Measurements from ENCODE around the gene ZDHHC14.

ZDHHC14 gene

GRCh38 chr6:157648561-157648960 lies 267.6 kb downstream of the ZDHHC14 start:
- DNase-seq (ENCODE audit: low spot score): no peak

DNA sequence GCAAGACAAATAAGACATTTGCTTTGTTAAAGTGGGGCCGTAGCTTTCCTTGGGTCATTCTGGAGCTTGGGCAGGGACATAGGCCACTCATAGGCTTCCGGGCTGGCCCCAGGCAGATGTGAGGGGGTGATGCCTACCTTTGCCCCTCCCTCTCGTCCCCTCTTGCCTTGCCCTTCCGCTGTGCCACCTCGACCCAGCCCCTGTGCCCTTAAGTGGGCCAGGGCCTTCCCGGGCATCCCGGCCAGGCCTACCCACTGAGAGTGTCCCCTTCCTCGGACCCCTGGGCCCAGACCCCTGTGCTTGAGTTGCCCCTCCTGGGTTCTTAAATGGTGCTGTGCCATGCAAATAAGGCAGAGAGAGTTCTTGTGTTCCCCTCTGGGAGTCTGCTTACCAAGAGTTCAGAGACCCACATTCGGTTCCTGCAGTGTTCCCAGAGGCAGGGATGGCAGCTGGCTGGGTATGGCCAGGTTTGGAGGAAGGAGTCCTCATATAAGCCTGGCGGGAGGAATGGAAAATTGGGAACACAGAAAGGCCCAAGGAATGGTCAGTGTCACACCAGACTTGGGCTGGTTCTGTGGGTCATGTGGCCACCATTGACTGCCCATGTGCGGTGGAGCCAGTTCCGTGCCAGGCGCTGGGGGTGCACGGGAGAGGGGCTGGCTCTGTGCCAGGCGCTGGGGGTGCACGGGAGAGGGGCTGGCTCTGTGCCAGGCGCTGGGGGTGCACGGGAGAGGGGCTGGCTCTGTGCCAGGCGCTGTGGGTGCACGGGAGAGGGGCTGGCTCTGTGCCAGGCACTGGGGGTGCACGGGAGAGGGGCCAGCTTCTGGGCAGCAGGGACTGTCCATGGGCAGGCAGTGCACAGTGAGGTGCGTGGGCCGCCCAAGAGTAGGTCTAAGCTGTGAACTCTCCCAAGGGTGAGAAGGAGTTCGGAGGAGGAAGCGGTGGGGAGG lies 268.6 kb downstream of the ZDHHC14 start:
- DNase-seq (ENCODE audit: low spot score): no peak

GRCh38 chr6:157650261-157650640 lies 269.3 kb downstream of the ZDHHC14 start:
- DNase-seq (ENCODE audit: low spot score): no peak

- no peak for DNase-seq (ENCODE audit: low spot score)
Measured at GRCh38 chr6:157650801-157651200, 269.8 kb downstream of the ZDHHC14 start.

- DNase-seq (ENCODE audit: low spot score): no peak
Measured at GRCh38 chr6:157651731-157652490, 270.9 kb downstream of the ZDHHC14 start.

DNA sequence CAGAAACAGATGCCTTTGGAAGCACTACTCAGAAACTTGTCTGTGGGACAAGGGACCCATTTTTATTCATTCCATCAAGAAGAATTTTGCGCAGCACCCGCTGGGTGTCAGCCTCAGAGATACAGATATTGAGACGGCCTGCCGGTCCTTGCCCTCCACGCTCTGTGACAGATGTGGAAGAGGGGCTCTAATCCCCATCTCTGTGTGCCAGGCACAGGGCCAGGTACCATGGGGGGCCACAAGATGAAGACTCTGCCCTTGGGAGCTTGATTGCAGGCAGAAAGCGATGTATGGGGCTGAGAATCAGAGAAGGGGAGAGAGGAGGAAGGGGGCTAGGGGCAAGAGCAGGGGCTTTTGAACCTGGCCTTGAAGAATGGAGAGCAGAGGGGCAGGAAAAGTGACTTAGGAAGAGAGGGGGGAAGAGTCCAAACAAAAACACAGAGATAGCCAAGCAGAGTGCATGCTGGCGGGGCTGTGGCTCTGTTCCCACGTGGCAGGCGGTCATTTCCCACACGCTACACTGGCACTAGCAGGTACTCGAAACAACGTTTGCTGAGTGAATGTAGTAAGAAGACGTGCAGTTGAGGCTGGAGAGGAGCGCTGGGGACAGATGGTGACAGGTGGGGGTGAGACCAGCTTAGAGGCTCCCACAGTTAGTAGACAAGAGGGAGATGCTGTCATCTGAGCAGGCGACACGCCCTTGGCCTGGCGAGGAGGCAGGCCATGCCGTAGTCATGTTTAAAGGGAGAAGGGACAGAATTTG lies 271.8 kb downstream of the ZDHHC14 start:
- no peak for DNase-seq (ENCODE audit: low spot score)

DNA sequence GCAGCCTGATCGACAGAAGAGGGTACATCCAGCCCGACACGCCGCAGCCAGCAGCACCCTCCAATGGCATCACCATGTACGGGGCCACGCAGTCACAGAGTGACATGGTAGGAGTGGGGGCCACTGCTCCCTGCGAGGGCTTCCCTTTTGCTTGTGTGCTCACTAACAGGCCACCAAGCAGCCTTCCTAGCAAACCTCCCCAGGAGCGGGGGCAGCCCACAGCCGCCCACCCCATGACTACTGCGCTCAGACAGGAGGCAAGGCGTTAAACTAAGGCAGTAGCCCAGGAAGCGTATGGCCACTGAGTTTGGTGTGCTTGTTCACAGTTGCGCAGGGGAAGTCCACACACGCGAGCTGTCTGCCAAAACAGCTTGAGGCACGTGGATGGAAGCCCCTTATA lies 272.5 kb downstream of the ZDHHC14 start:
- no peak for DNase-seq (ENCODE audit: low spot score)

- DNase-seq (ENCODE audit: low spot score): no peak
Measured at GRCh38 chr6:157655139-157655538, 274.1 kb downstream of the ZDHHC14 start.

- no peak for DNase-seq (ENCODE audit: low spot score)
Measured at GRCh38 chr6:157656437-157656997, 275.5 kb downstream of the ZDHHC14 start.

DNA sequence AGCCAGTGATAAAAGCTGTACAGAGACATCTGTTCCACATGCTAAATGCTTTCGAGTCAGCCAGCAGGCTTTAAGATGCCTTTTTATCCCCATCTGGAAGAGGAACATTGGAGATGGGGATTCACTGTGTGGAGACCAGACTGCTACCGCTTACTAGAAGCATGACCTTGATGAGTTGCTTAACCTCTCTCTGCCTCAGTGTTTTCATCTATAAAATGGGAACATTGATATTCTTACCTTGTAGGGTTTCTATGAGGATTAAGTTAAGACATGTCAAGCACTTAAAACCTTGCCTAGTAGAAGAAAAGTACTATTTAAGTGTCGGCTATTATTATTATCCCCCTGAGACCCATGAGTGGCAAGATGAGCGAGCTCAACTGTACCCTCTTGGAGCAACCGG lies 276.8 kb downstream of the ZDHHC14 start:
- DNase-seq (ENCODE audit: low spot score): no peak

- no peak for DNase-seq (ENCODE audit: low spot score)
Measured at GRCh38 chr6:157658301-157658700, 277.3 kb downstream of the ZDHHC14 start.

DNA sequence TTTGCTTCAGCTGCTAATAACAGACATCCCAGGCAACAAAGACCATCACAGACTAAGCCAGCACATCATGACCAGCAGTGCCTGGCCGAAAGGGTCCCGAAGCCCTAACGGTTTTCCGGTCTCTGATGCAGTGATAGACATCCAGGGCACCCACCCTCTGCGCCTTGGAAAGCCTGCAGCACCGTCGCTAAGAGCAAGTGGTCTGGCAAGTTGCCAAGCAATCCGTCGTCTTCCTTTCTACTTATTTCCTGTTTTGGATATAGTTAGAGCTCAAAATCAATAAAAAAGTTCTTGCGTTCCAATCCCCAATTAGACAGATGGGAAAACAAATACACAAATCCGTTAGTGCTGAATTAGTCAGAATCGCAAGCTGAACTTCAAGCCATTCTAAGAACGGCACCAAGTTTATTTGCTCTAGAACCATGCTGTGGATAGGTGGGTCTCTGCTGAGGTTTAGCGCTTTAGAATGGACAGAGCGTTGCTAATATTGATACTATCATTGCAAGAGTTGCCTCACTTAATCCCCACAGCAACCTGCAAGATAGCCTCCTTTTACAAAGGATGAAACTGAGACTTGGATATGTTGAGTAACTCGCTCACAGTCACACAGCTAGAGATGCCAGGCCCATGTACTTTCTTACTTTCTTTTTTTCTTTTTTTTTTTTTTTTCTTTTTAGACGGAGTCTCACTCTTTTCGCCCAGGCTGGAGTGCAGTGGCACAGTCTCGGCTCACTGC lies 278.7 kb downstream of the ZDHHC14 start:
- no peak for DNase-seq (ENCODE audit: low spot score)

DNA sequence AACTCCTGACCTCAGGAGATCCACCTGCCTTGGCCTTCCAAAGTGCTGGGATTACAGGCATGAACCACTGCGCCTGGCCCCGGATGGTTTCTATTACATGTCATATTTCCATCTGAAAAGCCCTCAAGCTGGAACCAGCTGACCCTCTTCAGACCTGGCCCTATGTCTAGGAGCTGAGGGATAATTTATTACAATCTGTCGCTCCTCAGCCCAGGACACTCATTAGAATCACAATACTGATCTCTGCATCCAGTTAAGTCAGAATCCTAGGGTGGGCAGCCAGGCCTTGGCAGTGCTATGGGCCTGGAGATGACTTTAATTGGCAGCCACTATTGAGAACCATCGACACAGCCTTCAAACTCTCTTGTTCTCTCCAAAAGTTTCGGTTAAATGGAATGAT lies 279.4 kb downstream of the ZDHHC14 start:
- DNase-seq (ENCODE audit: low spot score): no peak

DNA sequence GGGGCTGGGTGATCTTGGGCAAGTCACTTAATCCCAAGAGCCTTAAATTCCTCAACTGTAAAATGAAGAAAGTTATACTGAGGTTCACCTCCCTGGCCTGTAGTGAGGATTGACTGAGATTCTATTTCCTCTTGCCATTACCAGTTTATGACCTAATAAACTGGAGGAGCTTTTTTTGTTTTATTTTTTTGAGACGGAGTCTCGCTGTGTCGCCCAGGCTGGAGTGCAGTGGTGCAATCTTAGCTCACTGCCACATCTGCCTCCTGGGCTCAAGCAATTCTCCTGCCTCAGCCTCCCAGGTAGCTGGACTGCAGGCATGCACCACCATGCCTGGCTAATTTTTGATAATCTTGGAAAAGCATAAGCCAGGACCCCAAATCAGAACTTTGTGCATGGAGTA lies 280.7 kb downstream of the ZDHHC14 start:
- no peak for DNase-seq (ENCODE audit: low spot score)

- DNase-seq (ENCODE audit: low spot score): no peak
Measured at GRCh38 chr6:157663261-157663660, 282.3 kb downstream of the ZDHHC14 start.

GRCh38 chr6:157665180-157665579 lies 284.2 kb downstream of the ZDHHC14 start:
- DNase-seq (ENCODE audit: low spot score): no peak

- no peak for DNase-seq (ENCODE audit: low spot score)
Measured at GRCh38 chr6:157666729-157667128, 285.7 kb downstream of the ZDHHC14 start.

GRCh38 chr6:157667211-157668008 lies 286.4 kb downstream of the ZDHHC14 start:
- DNase-seq (ENCODE audit: low spot score): no peak

GRCh38 chr6:157668009-157668401 lies 287.0 kb downstream of the ZDHHC14 start:
- no peak for DNase-seq (ENCODE audit: low spot score)

DNA sequence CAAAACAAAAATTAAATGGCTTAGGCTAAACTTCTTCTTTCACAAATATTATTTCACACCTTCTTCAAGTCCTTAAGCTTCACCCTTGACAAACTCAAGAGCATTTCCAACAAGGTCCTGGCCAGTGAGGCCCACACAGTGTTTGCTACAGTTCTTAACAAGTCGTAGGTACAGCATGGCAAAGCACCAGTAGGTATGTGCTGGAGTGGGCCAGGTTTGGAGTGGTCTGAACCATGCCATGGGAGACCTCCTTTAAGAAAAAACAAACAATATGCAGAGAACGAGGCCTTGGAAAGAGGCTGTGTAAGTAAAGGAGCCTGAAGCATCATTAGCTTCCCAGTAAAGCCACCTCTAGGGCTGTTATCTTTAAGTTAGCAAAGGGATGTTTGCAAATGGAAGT lies 287.7 kb downstream of the ZDHHC14 start:
- DNase-seq (ENCODE audit: low spot score): no peak

DNA sequence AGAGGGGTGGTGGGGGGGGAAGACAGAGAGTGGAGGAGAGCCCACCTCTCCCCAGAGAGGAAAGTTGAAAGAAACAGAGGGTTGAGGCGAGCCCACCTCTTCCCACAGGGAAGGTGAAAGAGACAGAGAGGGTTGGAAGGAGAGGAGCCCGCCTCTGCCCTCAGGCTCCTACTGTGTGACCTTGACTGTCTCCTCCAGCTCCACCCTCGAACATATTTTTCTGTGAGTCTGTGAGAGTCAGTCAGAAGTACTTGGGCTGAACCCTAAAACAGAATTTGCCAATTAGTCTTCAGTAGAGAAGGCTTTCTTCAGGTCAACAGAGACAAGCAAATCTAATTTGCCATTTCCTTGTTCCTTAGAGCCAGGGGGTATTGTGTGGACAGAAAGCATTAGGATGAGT lies 288.3 kb downstream of the ZDHHC14 start:
- DNase-seq (ENCODE audit: low spot score): no peak

Data from ecto neural progenitor cell (in vitro differentiated cells).